NOMO-1 treated with DMSO at 0.1 percent for 48 hours (cell line): ENCODE measurements around the gene ELOB.
"Not testable (repeated sequence)": the region's sequence is repeated elsewhere in the genome, so short reads cannot be mapped to it uniquely, and the experiment has no call there.

ENCODE experiments used
- DNase-seq: peaks from one replicate; lab custom pipeline; 2025; ENCODE audit not compliant: unreplicated experiment; lab: John Stamatoyannopoulos, UW

The ELOB gene

DNA sequence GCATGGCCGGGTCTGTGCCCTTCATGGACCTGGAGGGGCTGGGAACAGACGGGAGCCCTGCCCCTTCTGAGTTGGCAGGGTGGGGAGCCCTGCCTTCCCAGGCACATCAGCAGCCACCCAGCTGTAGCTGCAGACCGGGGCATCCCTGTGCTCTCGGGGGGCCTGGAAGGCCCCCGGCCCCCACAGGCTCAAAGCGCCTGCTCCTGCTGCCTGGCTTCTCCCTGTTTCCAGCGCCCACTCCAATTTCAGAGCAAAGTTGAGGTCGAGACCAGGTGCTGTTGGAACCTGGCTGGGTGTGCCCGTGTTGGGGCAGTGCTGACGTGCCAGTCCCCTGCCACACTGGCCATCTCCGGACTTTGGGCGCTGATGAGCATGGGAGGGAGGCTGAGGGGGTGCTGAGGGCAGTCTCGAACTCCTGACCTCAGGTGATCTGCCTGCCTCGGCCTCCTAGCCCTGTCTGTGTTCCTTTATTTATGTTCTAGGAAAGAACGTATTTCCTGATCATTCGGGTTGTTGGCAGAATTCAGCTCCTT lies 52.2 kb downstream of the ELOB start:
- DNase-seq, result no peak

DNA sequence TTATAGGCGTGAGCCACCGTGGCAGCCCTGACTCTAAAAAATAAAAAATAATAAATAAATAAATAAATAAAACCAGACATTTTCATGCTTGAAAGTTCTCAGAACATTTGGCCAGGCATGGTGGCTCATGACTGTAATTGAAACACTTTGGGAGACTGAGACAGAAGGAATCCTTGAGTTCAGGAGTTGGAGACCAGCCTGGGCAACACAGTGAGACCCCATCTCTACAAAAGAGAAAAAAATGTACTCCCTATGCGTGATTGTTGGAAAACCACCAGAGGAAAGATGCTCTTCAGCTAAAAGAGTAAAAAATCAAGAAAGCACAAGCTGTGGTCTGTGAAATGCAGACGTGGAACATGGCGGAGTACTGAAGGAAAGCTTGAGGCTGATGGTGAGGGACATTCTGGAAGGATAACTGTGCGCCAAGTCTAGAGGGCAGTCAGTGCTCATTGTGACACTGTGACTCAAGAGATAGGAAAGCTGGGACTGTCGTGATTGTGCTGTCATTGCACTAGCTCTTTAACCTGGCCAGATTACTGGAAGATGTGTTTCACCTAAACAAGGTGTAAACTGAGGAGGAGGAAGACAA lies 52.9 kb downstream of the ELOB start:
- no peak for DNase-seq

DNA sequence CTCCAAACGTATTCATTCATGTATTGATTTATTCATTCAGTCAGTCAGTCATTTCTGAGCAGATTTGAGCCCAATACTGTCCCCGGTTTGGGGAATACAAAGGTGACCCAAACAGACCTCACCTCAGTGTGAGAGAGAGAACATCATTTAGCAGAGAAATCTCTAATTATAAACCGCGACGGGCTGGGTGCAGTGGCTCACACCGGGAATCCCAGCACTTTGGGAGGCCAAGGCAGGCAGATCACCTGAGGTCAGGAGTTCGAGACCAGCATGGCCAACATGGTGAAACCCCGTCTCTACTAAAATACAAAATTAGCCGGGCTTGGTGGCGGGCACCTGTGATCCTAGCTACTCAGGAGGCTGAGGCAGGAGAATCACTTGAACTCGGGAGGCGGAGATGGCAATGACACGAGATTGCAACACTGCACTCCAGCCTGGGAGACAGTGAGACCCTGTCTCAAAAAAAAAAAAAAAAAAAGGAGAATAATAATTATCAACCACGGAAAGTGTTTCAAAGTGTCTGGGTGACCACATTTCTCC lies 55.4 kb downstream of the ELOB start:
- not testable (repeated sequence) for DNase-seq
